HK-2 (cell line): ENCODE measurements around the gene SLC22A25.
"Not testable (repeated sequence)": the region's sequence is repeated elsewhere in the genome, so short reads cannot be mapped to it uniquely, and the experiment has no call there.

Source experiments
- DNase-seq: peaks from one replicate; pipeline ENCODE4 v3.0.0-alpha.2; 2018; ENCODE audit not compliant: unreplicated experiment

SLC22A25 gene

GRCh38 chr11:63235471-63236461 is 7.6 kb downstream of the SLC22A25 start:
- not testable (repeated sequence) for DNase-seq

- DNase-seq, result no peak
These were observed 13.6 kb downstream of the SLC22A25 start for GRCh38 chr11:63229815-63230214.

GRCh38 chr11:63227521-63228107 is 15.8 kb downstream of the SLC22A25 start:
- DNase-seq, result no peak

GRCh38 chr11:63226488-63227114 is 16.8 kb downstream of the SLC22A25 start:
- no peak for DNase-seq

- DNase-seq, result no peak
These were observed 29.3 kb downstream of the SLC22A25 start for GRCh38 chr11:63214093-63214492.

- no peak for DNase-seq
These were observed 30.7 kb downstream of the SLC22A25 start for GRCh38 chr11:63212742-63213141.

- no peak for DNase-seq
These were observed 33.3 kb downstream of the SLC22A25 start for GRCh38 chr11:63210111-63210510.
